K562 (cell line): ENCODE results near the gene THOC5. TPM values are rescaled to one million over a fixed set of nuclear protein-coding genes. Genes with fewer than 3 reads are reported as not detected.

ENCODE experiments used
- ATAC-seq: fragments of 200-7000 bp; cut with Tn5 transposase; 3 replicates; pipeline ENCODE4 v1.9.1; 2020; ENCODE audit warnings: moderate library complexity
- BruUV-seq: library from RNA; stranded (reverse); fragments of 400-500 nt; replicated peaks from 2 replicates; lab custom pipeline; 2021; lab: Mats Ljungman, UMichigan
- CTCF ChIA-PET: fragments of 300-600 bp; formaldehyde crosslinking; extraction: SDS; loops from one replicate; lab custom pipeline; 2021; ENCODE audit warnings: low intra/inter-chr PET ratio; lab: Yijun Ruan, JAX
- POLR2A ChIA-PET: fragments of 300-600, 350-650 bp; sonication (Branson Sonifier 250); formaldehyde crosslinking; extraction: SDS; loops from one replicate; lab custom pipeline; 2021; ENCODE audit warnings: antibody characterized with exemption, inconsistent platforms; lab: Yijun Ruan, JAX
- DNase-seq, 4 experiments: peaks; one replicate each; pipeline versions ENCODE4 v3.0.0 to v3.0.0-alpha.2; 2011 to 2018; ENCODE audit warnings: low spot score in 3 of 4, mixed read lengths in 3 of 4; ENCODE audit errors: extremely low read depth in 1 of 4
- FAIRE-seq: peaks from 2 replicates; lab custom pipeline; 2011; peaks lifted over from hg19 to GRCh38; lab: Jason Lieb, UNC
- H2AFZ ChIP-seq: 2 replicates; pipeline ENCODE4 v1.6.0; 2011; ENCODE audit warnings: low read depth, low read length, control low read depth, inconsistent platforms
- H3K27ac ChIP-seq: fragments of 200-600 bp; 3 replicates; pipeline ENCODE4 v1.8.0; 2011; ENCODE audit warnings: low read depth, mild to moderate bottlenecking, control low read depth, inconsistent platforms, low read length, moderate library complexity, mixed read lengths; ENCODE audit errors: extremely low read depth
- H3K27me3 ChIP-seq, 2 experiments: fragments of 300-600 bp in 1 of 2; 2 replicates in 1 of 2; 3 replicates in 1 of 2; pipeline versions ENCODE4 v1.6.0 to v1.8.0; 2011; ENCODE audit warnings: inconsistent platforms in 2 of 2, low read length in 2 of 2, mild to moderate bottlenecking in 1 of 2, mixed read lengths in 1 of 2, moderate library complexity in 1 of 2; ENCODE audit not compliant: control insufficient read depth in 2 of 2, insufficient read depth in 2 of 2
- H3K36me3 ChIP-seq: fragments of 300-600 bp; 3 replicates; pipeline ENCODE4 v1.8.0; 2011; ENCODE audit warnings: mild to moderate bottlenecking, low read length, inconsistent platforms; ENCODE audit not compliant: control insufficient read depth, insufficient read depth
- H3K4me1 ChIP-seq, 2 experiments: fragments of 200-600 bp in 1 of 2; replicated peaks in 1 of 2; 2 replicates in 1 of 2; 3 replicates in 1 of 2; pipeline versions ENCODE4 v1.5.1 to v1.8.0; 2011; ENCODE audit warnings: inconsistent platforms in 2 of 2, low read length in 2 of 2, mild to moderate bottlenecking in 1 of 2, mixed read lengths in 1 of 2, moderate library complexity in 1 of 2; ENCODE audit not compliant: control insufficient read depth in 2 of 2, insufficient read depth in 2 of 2
- H3K4me2 ChIP-seq: 2 replicates; pipeline ENCODE4 v1.6.1; 2011; ENCODE audit warnings: low read length, control low read depth, inconsistent platforms, mixed read lengths; ENCODE audit not compliant: insufficient read depth
- H3K4me3 ChIP-seq: fragments of 200-600 bp; sonication (generic), shearing (Covaris generic); 2 replicates; pipeline ENCODE4 v1.5.1; 2016; ENCODE audit warnings: control low read depth, inconsistent platforms
- H3K79me2 ChIP-seq: fragments of 200-600 bp; 3 replicates; pipeline ENCODE4 v1.8.0; 2011; ENCODE audit warnings: low read length, inconsistent platforms; ENCODE audit not compliant: control insufficient read depth, insufficient read depth
- H3K9ac ChIP-seq, 2 experiments: 2 replicates each; pipeline versions ENCODE4 v1.6.0 to v1.6.1; 2011; ENCODE audit warnings: low read depth in 2 of 2, low read length in 2 of 2, control low read depth in 1 of 2, inconsistent platforms in 1 of 2, mild to moderate bottlenecking in 1 of 2, mixed read lengths in 1 of 2; ENCODE audit not compliant: insufficient read depth in 1 of 2
- H3K9me1 ChIP-seq: one replicate; pipeline ENCODE4 v1.6.0; 2011; ENCODE audit warnings: inconsistent platforms, mild to moderate bottlenecking, low read length, moderate library complexity; ENCODE audit not compliant: control insufficient read depth, insufficient read depth
- H3K9me3 ChIP-seq: replicated peaks from 2 replicates; pipeline ENCODE4 v1.5.1; 2011; ENCODE audit warnings: low read depth, low read length, inconsistent platforms; ENCODE audit not compliant: control insufficient read depth, insufficient read depth
- H4K20me1 ChIP-seq: replicated peaks from 2 replicates; pipeline ENCODE4 v1.6.1; 2011; ENCODE audit warnings: low read length, inconsistent platforms, mixed read lengths; ENCODE audit not compliant: control insufficient read depth, insufficient read depth
- ELK3 ChIP-seq: fragments of 450-650 bp; formaldehyde crosslinking; IDR thresholded peaks from 2 replicates; pipeline ENCODE4 v1.4.0; 2020; ENCODE audit warnings: mild to moderate bottlenecking
- ESRRA ChIP-seq: fragments of 450-650 bp; IDR thresholded peaks from 2 replicates; pipeline ENCODE4 v1.6.1; 2014; ENCODE audit warnings: low read depth, mild to moderate bottlenecking, moderate library complexity, borderline replicate concordance
- ETV6 ChIP-seq, 3 experiments: fragments of 150-350 bp in 1 of 3; sonication (generic) in 1 of 3; formaldehyde crosslinking in 1 of 3; IDR thresholded peaks; 2 replicates each; pipeline versions ENCODE4 v1.6.1 to v1.8.0; 2014 to 2022; ENCODE audit warnings: borderline replicate concordance in 2 of 3, low read depth in 2 of 3, antibody characterized with exemption in 1 of 3, low read length in 1 of 3, mild to moderate bottlenecking in 1 of 3, missing genetic modification reagents in 1 of 3
- HEY1 ChIP-seq: fragments of 250-450 bp; sonication (Bioruptor Pico); IDR thresholded peaks from 2 replicates; pipeline ENCODE4 v1.5.0; 2020; ENCODE audit warnings: mild to moderate bottlenecking, moderate library complexity, borderline replicate concordance
- KAT8 ChIP-seq: fragments of 450-650 bp; IDR thresholded peaks from 2 replicates; pipeline ENCODE4 v1.6.1; 2016; ENCODE audit warnings: low read depth, mild to moderate bottlenecking
- RERE ChIP-seq: sonication (generic); formaldehyde crosslinking; IDR thresholded peaks from 2 replicates; pipeline ENCODE4 v1.8.0; 2023; ENCODE audit warnings: missing genetic modification reagents, mild to moderate bottlenecking, borderline replicate concordance
- SNAPC5 ChIP-seq: fragments of 250-450 bp; sonication (Bioruptor Pico); IDR thresholded peaks from 2 replicates; pipeline ENCODE4 v1.8.0; 2021; ENCODE audit warnings: moderate library complexity, mild to moderate bottlenecking, inconsistent platforms
- ZNF280A ChIP-seq: fragments of 450-650 bp; IDR thresholded peaks from 2 replicates; pipeline ENCODE4 v1.6.1; 2018; ENCODE audit warnings: mild to moderate bottlenecking, low read depth; ENCODE audit not compliant: partially characterized antibody
- ZNF507 ChIP-seq: conservative IDR thresholded peaks from 2 replicates; pipeline ENCODE4 v1.6.1; 2017; ENCODE audit warnings: missing genetic modification characterization, missing compliant biosample characterization
- WGBS: fragments of 100-300 bp; shearing (Covaris generic); methylation state at CpG from one replicate; pipeline ENCODE4 v1.1.6; 2016; ENCODE audit warnings: low coverage, mixed read lengths; ENCODE audit not compliant: insufficient coverage; ENCODE audit errors: missing lambda C conversion rate; 5-methylcytosine and 5-hydroxymethylcytosine counted together
- in situ Hi-C: fragments of 300-500 bp; cut with MboI; formaldehyde crosslinking; loops from 4 replicates; pipeline ENCODE4 v1.15.0; 2018; ENCODE audit warnings: inconsistent platforms, mixed read lengths
- intact Hi-C: fragments of 100-400 bp; cut with micrococcal nuclease; formaldehyde crosslinking; loops from 2 replicates; pipeline ENCODE4 v1.14.2; 2022
- polyA plus RNA-seq, 8 experiments: library from polyadenylated mRNA; depleted of rRNA in 4 of 8; stranded (reverse) in 5 of 8; unstranded in 3 of 8; fragments of >200 nt; fragmentation: Nextera tagmentation in 2 of 8; fragmentation: Illumina TruSeq in 1 of 8; extraction: Ambion mirVana in 2 of 8; extraction: Trizol in 1 of 8; gene quantifications; 2 replicates each; pipeline versions ENCODE4 v1.2.1 to v1.2.3, GENCODE V29; 2011 to 2014; ENCODE audit warnings: inconsistent platforms in 1 of 8, missing spikeins in 1 of 8
- total RNA-seq, 7 experiments: library from RNA; depleted of rRNA in 6 of 7; stranded (reverse); fragments of >200 nt in 6 of 7; fragmentation: Illumina TruSeq in 2 of 7; extraction: Trizol in 2 of 7; gene quantifications; 2 replicates each; pipeline versions ENCODE4 v1.2.1 to v1.2.3, GENCODE V29; 2011 to 2021; ENCODE audit warnings: low replicate concordance in 1 of 7

The THOC5 gene
- total and polyA plus RNA-seq, 9 of the 15 experiments (the other 6 are each of a cell fraction or from before 2014, with no cell fraction given): 45.3 to 96.5 (median 51.4) TPM

GRCh38 chr22:29473001-29473400 is 80.6 kb downstream of the THOC5 start:
- no peak for FAIRE-seq
- ChIA-PET CTCF (no interaction called here), POLR2A (interaction anchor here (0.6 kb wide), 1 partner anchor 216 kb away, joined by 3 read pairs; no protein-coding TSS in a partner anchor)
- no TSS peak for BruUV-seq
- no peak overlapping the region for H3K4me3 ChIP-seq
- no peak overlapping the region for H2AFZ ChIP-seq
- H3K9me3 ChIP-seq: no peaks in the 10 kb centered on the region
- H3K79me2 ChIP-seq: peaks cover 10% of the 10 kb centered on the region; the same call in 1 of the 3 replicates
- H3K27me3 ChIP-seq: no peaks in the 10 kb centered on the region
- H3K27ac ChIP-seq: no peak overlapping the region
- peaks cover 5 to 17% of the 10 kb centered on the region in 2 experiments; a peak in 4 of 5 replicates for H3K4me1 ChIP-seq
- TF ChIP-seq ZNF280A (no peak), ESRRA (no peak), ELK3 (CRISPR knock-in tag) (no peak), ZNF507 (tag) (no peak), RERE (CRISPR knock-in tag) (no peak), KAT8 (no peak), HEY1 (CRISPR knock-in tag) (no peak), SNAPC5 (CRISPR knock-in tag) (no peak), ETV6 (IDR thresholded peaks at IDR 0.05; ENCODE audit: borderline replicate concordance in 1 of 2, low read depth in 2 of 2, low read length in 1 of 2) (no peak), ETV6 (CRISPR knock-in tag; IDR thresholded peaks at IDR 0.05; ENCODE audit: borderline replicate concordance) (no peak)
- no peak for ATAC-seq
- no peak overlapping the region for H3K9ac ChIP-seq
- in situ Hi-C loops: no loop called here
- H3K4me2 ChIP-seq: no peak overlapping the region
- intact Hi-C loops: no loop called here
- 49% methylated on average over 4 of the region's 5 CpGs for WGBS
- DNase-seq: no peak
- peaks cover 19% of the 10 kb centered on the region; the same call in 1 of the 3 replicates for H3K36me3 ChIP-seq
- no peaks in the 10 kb centered on the region for H3K9me1 ChIP-seq
- H4K20me1 ChIP-seq: peaks cover 7% of the 10 kb centered on the region; the same call in 1 of the 2 replicates
